Liver (tissue), 9 donors: ENCODE data around the gene PGD. TPM values are rescaled to one million over a fixed set of nuclear protein-coding genes. Genes with fewer than 3 reads are reported as not detected.

Source experiments
- DNase-seq: peaks from one replicate; pipeline ENCODE4 v3.0.0-alpha.2; 2017; ENCODE audit warnings: low spot score
- H3K27ac ChIP-seq, 2 donors: one replicate each; pipeline ENCODE4 v1.7.0; 2013; ENCODE audit warnings: inconsistent platforms in 2 of 2, low read length in 2 of 2, control low read depth in 1 of 2, low read depth in 1 of 2, mild to moderate bottlenecking in 1 of 2
- H3K27me3 ChIP-seq, 4 donors: one replicate each; pipeline versions ENCODE4 v1.6.1 to v1.7.0; 2013; ENCODE audit warnings: low read length in 3 of 4, inconsistent platforms in 1 of 4, mild to moderate bottlenecking in 1 of 4, moderate library complexity in 1 of 4; ENCODE audit not compliant: control insufficient read depth in 4 of 4, insufficient read depth in 4 of 4
- H3K36me3 ChIP-seq, 4 donors: one replicate each; pipeline versions ENCODE4 v1.6.1 to v1.7.0; 2013; ENCODE audit warnings: low read length in 3 of 4, mild to moderate bottlenecking in 3 of 4, low read depth in 1 of 4, moderate library complexity in 1 of 4; ENCODE audit not compliant: control insufficient read depth in 4 of 4, insufficient read depth in 3 of 4
- H3K4me1 ChIP-seq, 4 donors: one replicate each; pipeline versions ENCODE4 v1.6.1 to v1.7.0; 2013; ENCODE audit warnings: low read length in 3 of 4, mild to moderate bottlenecking in 3 of 4, moderate library complexity in 1 of 4; ENCODE audit not compliant: control insufficient read depth in 4 of 4, insufficient read depth in 4 of 4
- H3K4me3 ChIP-seq, 3 donors: one replicate each; pipeline versions ENCODE4 v1.6.1 to v1.7.0; 2013; ENCODE audit warnings: low read length in 3 of 3, control low read depth in 1 of 3, low read depth in 1 of 3, mild to moderate bottlenecking in 1 of 3
- H3K9ac ChIP-seq, 2 donors: one replicate each; pipeline ENCODE4 v1.7.0; 2013; ENCODE audit warnings: low read length in 2 of 2, mild to moderate bottlenecking in 2 of 2, moderate library complexity in 2 of 2, control low read depth in 1 of 2, low read depth in 1 of 2
- H3K9me3 ChIP-seq, 4 donors: one replicate each; pipeline versions ENCODE4 v1.6.1 to v1.7.0; 2013; ENCODE audit warnings: low read length in 3 of 4; ENCODE audit not compliant: control insufficient read depth in 4 of 4
- EGR1 ChIP-seq, 2 donors: IDR thresholded peaks; 2 replicates each; pipeline ENCODE4 v1.6.1; 2016 to 2018; ENCODE audit warnings: antibody characterized with exemption in 2 of 2, low read depth in 2 of 2
- FOXA1 ChIP-seq: IDR thresholded peaks from 2 replicates; pipeline ENCODE4 v1.6.1; 2016; ENCODE audit warnings: antibody characterized with exemption
- FOXA2 ChIP-seq: IDR thresholded peaks from 2 replicates; pipeline ENCODE4 v1.6.1; 2016; ENCODE audit warnings: antibody characterized with exemption
- GABPA ChIP-seq, 2 donors: IDR thresholded peaks in 1 of 2; conservative IDR thresholded peaks in 1 of 2; 2 replicates each; pipeline ENCODE4 v1.6.1; 2016; ENCODE audit warnings: antibody characterized with exemption in 2 of 2, mild to moderate bottlenecking in 1 of 2, moderate library complexity in 1 of 2
- HNF4A ChIP-seq, 2 donors: conservative IDR thresholded peaks; 2 replicates each; pipeline ENCODE4 v1.6.1; 2016; ENCODE audit warnings: antibody characterized with exemption in 2 of 2, mild to moderate bottlenecking in 2 of 2
- HNF4G ChIP-seq: IDR thresholded peaks from 2 replicates; pipeline ENCODE4 v1.6.1; 2016; ENCODE audit warnings: antibody characterized with exemption
- JUND ChIP-seq, 2 donors: IDR thresholded peaks; 2 replicates each; pipeline ENCODE4 v1.6.1; 2016; ENCODE audit warnings: antibody characterized with exemption in 2 of 2
- NR2F2 ChIP-seq: IDR thresholded peaks from 2 replicates; pipeline ENCODE4 v1.6.1; 2016; ENCODE audit warnings: antibody characterized with exemption
- RAD21 ChIP-seq, 2 donors: IDR thresholded peaks; 2 replicates each; pipeline ENCODE4 v1.6.1; 2016; ENCODE audit warnings: antibody characterized with exemption in 2 of 2, mild to moderate bottlenecking in 2 of 2
- RXRA ChIP-seq, 2 donors: IDR thresholded peaks; 2 replicates each; pipeline ENCODE4 v1.6.1; 2017 to 2018; ENCODE audit warnings: antibody characterized with exemption in 2 of 2, mild to moderate bottlenecking in 1 of 2
- SP1 ChIP-seq: IDR thresholded peaks from 2 replicates; pipeline ENCODE4 v1.6.1; 2018; ENCODE audit warnings: antibody characterized with exemption, mild to moderate bottlenecking
- TAF1 ChIP-seq: conservative IDR thresholded peaks from 2 replicates; pipeline ENCODE4 v1.6.1; 2016; ENCODE audit warnings: antibody characterized with exemption, mild to moderate bottlenecking
- YY1 ChIP-seq: IDR thresholded peaks from 2 replicates; pipeline ENCODE4 v1.6.1; 2016; ENCODE audit warnings: antibody characterized with exemption, mild to moderate bottlenecking
- WGBS: extraction: QIAGEN DNeasy Blood & Tissue Kit; methylation state at CpG from one replicate; pipeline ENCODE4 v1.1.7; 2013; 5-methylcytosine and 5-hydroxymethylcytosine counted together
- polyA plus RNA-seq, 2 donors: library from polyadenylated mRNA; stranded (reverse) in 1 of 2; unstranded in 1 of 2; fragments of 200-250 nt in 1 of 2; fragments of >200 nt in 1 of 2; fragmentation: Nextera tagmentation in 1 of 2; extraction: Ambion mirVana in 1 of 2; gene quantifications; one replicate each; pipeline versions ENCODE4 v1.2.1 to v1.2.3, GENCODE V29; 2013 to 2015
- total RNA-seq, 2 donors: library from RNA; depleted of rRNA; stranded (reverse); fragments of >200 nt; gene quantifications; one replicate each; pipeline ENCODE4 v1.2.3, GENCODE V29; 2014
- TF ChIP-seq, protein P1 (sequence below): IDR thresholded peaks from 2 replicates; pipeline ENCODE4 v1.6.1; 2016; ENCODE audit warnings: antibody characterized with exemption
- TF ChIP-seq, protein P2 (sequence below): fragments of 150-350 bp; IDR thresholded peaks from 2 replicates; pipeline ENCODE4 v1.5.1; 2017; ENCODE audit warnings: improper control_type of control experiment, low read depth, low read length; ENCODE audit not compliant: missing input control
- TF ChIP-seq, protein P3 (sequence below): IDR thresholded peaks from 2 replicates; pipeline ENCODE4 v1.6.1; 2016; ENCODE audit warnings: antibody characterized with exemption
- TF ChIP-seq, protein P4 (sequence below): IDR thresholded peaks from 2 replicates; pipeline ENCODE4 v1.6.1; 2016; ENCODE audit warnings: antibody characterized with exemption
- TF ChIP-seq, protein P5 (sequence below): IDR thresholded peaks from 2 replicates; pipeline ENCODE4 v1.6.1; 2016; ENCODE audit warnings: antibody characterized with exemption, mild to moderate bottlenecking
- donor health status: healthy.
- donor health status: healthy.
- donor health status: healthy.
- donor health status: healthy.
- donor health status: healthy.

The PGD gene
- total and polyA plus RNA-seq, 4 donors: 45.9 to 112 (median 70.7) TPM

DNA sequence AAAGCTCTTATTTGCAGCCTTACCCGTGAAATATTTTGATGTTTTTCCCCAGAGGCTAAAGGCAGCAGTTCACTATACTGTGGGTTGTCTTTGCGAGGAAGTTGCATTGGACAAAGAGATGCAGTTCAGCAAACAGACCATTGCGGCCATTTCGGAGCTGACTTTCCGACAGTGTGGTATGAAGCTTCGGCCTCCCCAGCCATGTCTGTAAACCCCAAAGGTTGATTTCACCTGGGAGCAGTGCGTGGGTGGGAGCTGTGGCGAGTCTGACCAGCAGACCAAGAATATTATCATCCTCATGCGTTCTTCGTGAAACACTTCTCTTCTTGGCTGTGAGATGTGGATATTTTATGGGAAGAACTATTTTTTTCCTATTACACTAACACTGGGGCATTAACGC is 34.9 kb downstream of the PGD start (continued):
- no peak for TF ChIP-seq RAD21 (IDR thresholded peaks at IDR 0.05)
- TF ChIP-seq RXRA (IDR thresholded peaks at IDR 0.05): no peak
- no peak for TF ChIP-seq FOXA1
- TF ChIP-seq, protein P1, sequence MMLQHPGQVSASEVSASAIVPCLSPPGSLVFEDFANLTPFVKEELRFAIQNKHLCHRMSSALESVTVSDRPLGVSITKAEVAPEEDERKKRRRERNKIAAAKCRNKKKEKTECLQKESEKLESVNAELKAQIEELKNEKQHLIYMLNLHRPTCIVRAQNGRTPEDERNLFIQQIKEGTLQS: no peak
- TF ChIP-seq SP1: no peak

DNA sequence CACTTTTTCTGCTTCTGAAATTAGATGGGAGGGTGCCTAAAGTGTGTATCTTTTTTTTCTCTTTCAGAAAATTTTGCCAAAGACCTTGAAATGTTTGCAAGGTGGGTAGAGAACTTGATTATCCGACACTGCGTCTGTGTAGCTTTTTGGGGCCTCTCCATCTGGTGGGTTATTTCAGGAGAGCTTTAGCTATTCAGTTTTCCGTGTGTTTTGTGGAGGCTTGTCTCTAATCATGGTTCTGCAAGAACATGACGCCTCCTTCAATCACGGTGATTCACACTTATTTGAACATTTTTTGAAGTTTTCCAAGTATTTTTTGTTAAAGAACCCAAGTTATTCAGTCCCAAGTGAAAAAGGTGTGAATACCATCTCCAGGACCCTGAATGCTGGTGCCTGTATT is 35.7 kb downstream of the PGD start:
- Histone ChIP-seq H3K4me1 (peaks cover 2 to 20% (median 13%) of the 10 kb centered on the region in 4 donors), H3K9me3 (no peaks in the 10 kb centered on the region), H3K27me3 (no peaks in the 10 kb centered on the region), H3K36me3 (peaks cover 0 to 2% (median under 1%) of the 10 kb centered on the region in 4 donors), H3K4me3 (no peak overlapping the region), H3K27ac (no peak overlapping the region), H3K9ac (no peak overlapping the region)
- DNase-seq: no peak
- 96% methylated on average over 5 of the region's 5 CpGs for WGBS
- TF ChIP-seq FOXA2 (no peak), RAD21 (IDR thresholded peaks at IDR 0.05) (no peak), YY1 (no peak), TAF1 (no peak)
- TF ChIP-seq, protein P1: no peak

DNA sequence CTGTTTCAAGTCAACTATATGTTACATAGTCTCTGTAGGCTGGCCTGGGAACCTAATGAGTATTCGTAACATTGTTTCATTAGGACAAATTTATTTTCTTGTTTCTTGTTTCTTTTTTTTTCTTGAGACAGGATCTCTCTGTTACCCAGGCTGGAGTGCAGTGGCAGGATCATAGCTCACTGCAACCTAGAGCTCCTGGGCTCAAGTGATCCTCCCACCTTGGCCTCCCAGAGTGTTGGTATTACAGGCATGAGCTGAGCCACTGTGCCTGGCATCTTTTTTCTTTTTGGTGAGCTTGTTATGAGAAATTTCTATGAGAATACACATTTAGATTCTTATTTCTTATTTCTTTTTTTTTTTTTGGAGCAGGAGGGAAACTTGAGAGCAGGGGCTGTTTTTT is 38.2 kb downstream of the PGD start:
- 100% methylated on average over 1 of the region's 1 CpG for WGBS
- no peak overlapping the region for H3K4me3 ChIP-seq
- TF ChIP-seq HNF4G: no peak
- TF ChIP-seq JUND (IDR thresholded peaks at IDR 0.05): no peak
- no peak for TF ChIP-seq EGR1 (IDR thresholded peaks at IDR 0.05; ENCODE audit: low read depth in 2 of 2)
- no peak for TF ChIP-seq SP1
- TF ChIP-seq, protein P2, sequence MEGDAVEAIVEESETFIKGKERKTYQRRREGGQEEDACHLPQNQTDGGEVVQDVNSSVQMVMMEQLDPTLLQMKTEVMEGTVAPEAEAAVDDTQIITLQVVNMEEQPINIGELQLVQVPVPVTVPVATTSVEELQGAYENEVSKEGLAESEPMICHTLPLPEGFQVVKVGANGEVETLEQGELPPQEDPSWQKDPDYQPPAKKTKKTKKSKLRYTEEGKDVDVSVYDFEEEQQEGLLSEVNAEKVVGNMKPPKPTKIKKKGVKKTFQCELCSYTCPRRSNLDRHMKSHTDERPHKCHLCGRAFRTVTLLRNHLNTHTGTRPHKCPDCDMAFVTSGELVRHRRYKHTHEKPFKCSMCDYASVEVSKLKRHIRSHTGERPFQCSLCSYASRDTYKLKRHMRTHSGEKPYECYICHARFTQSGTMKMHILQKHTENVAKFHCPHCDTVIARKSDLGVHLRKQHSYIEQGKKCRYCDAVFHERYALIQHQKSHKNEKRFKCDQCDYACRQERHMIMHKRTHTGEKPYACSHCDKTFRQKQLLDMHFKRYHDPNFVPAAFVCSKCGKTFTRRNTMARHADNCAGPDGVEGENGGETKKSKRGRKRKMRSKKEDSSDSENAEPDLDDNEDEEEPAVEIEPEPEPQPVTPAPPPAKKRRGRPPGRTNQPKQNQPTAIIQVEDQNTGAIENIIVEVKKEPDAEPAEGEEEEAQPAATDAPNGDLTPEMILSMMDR: no peak
- TF ChIP-seq, protein P3, sequence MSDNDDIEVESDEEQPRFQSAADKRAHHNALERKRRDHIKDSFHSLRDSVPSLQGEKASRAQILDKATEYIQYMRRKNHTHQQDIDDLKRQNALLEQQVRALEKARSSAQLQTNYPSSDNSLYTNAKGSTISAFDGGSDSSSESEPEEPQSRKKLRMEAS: no peak
- no peak for TF ChIP-seq YY1
- TF ChIP-seq HNF4A (conservative IDR thresholded peaks at IDR 0.05): no peak
- TF ChIP-seq FOXA1: no peak
- TF ChIP-seq RAD21 (IDR thresholded peaks at IDR 0.05): no peak
- TF ChIP-seq FOXA2: no peak
- TF ChIP-seq, protein P4, sequence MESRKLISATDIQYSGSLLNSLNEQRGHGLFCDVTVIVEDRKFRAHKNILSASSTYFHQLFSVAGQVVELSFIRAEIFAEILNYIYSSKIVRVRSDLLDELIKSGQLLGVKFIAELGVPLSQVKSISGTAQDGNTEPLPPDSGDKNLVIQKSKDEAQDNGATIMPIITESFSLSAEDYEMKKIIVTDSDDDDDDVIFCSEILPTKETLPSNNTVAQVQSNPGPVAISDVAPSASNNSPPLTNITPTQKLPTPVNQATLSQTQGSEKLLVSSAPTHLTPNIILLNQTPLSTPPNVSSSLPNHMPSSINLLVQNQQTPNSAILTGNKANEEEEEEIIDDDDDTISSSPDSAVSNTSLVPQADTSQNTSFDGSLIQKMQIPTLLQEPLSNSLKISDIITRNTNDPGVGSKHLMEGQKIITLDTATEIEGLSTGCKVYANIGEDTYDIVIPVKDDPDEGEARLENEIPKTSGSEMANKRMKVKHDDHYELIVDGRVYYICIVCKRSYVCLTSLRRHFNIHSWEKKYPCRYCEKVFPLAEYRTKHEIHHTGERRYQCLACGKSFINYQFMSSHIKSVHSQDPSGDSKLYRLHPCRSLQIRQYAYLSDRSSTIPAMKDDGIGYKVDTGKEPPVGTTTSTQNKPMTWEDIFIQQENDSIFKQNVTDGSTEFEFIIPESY: no peak
- TF ChIP-seq NR2F2: no peak
- TF ChIP-seq, protein P1: no peak
- no peak for TF ChIP-seq GABPA (IDR thresholded peaks at IDR 0.05 in 1 of 2, conservative IDR thresholded peaks at IDR 0.05 in 1 of 2)
- TF ChIP-seq, protein P5, sequence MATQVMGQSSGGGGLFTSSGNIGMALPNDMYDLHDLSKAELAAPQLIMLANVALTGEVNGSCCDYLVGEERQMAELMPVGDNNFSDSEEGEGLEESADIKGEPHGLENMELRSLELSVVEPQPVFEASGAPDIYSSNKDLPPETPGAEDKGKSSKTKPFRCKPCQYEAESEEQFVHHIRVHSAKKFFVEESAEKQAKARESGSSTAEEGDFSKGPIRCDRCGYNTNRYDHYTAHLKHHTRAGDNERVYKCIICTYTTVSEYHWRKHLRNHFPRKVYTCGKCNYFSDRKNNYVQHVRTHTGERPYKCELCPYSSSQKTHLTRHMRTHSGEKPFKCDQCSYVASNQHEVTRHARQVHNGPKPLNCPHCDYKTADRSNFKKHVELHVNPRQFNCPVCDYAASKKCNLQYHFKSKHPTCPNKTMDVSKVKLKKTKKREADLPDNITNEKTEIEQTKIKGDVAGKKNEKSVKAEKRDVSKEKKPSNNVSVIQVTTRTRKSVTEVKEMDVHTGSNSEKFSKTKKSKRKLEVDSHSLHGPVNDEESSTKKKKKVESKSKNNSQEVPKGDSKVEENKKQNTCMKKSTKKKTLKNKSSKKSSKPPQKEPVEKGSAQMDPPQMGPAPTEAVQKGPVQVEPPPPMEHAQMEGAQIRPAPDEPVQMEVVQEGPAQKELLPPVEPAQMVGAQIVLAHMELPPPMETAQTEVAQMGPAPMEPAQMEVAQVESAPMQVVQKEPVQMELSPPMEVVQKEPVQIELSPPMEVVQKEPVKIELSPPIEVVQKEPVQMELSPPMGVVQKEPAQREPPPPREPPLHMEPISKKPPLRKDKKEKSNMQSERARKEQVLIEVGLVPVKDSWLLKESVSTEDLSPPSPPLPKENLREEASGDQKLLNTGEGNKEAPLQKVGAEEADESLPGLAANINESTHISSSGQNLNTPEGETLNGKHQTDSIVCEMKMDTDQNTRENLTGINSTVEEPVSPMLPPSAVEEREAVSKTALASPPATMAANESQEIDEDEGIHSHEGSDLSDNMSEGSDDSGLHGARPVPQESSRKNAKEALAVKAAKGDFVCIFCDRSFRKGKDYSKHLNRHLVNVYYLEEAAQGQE: no peak
- no peak for TF ChIP-seq RXRA (IDR thresholded peaks at IDR 0.05)
- TF ChIP-seq TAF1: no peak
- H3K27me3 ChIP-seq: no peaks in the 10 kb centered on the region
- H3K27ac ChIP-seq: no peak overlapping the region
- H3K9ac ChIP-seq: no peak overlapping the region
- DNase-seq: no peak
- peaks cover 0 to 5% (median 2%) of the 10 kb centered on the region in 4 donors for H3K4me1 ChIP-seq
- H3K36me3 ChIP-seq: peaks cover 0 to 6% (median under 1%) of the 10 kb centered on the region in 4 donors
- H3K9me3 ChIP-seq: no peaks in the 10 kb centered on the region
